Ovary (tissue), 3 donors: ENCODE measurements around the gene ENTPD7.

Source experiments
- EP300 ChIP-seq: sonication (generic); formaldehyde crosslinking; IDR thresholded peaks from one replicate; pipeline ENCODE4 v1.6.1; 2017; ENCODE audit warnings: antibody characterized with exemption
- POLR2A ChIP-seq: fragments of 450-650 bp; IDR thresholded peaks from one replicate; pipeline ENCODE4 v1.6.1; 2017; ENCODE audit warnings: antibody characterized with exemption, mild to moderate bottlenecking, moderate library complexity
- TF ChIP-seq, protein P1 (sequence below), 3 donors: fragments of 450-650 bp in 2 of 3; fragments of 200-600 bp in 1 of 3; IDR thresholded peaks; one replicate each; pipeline versions ENCODE4 v1.5.1 to v1.8.0; 2016 to 2022; ENCODE audit warnings: antibody characterized with exemption in 3 of 3, mild to moderate bottlenecking in 1 of 3
- donor health status: DM: no; HTN: no; CAD: no.

DNA sequence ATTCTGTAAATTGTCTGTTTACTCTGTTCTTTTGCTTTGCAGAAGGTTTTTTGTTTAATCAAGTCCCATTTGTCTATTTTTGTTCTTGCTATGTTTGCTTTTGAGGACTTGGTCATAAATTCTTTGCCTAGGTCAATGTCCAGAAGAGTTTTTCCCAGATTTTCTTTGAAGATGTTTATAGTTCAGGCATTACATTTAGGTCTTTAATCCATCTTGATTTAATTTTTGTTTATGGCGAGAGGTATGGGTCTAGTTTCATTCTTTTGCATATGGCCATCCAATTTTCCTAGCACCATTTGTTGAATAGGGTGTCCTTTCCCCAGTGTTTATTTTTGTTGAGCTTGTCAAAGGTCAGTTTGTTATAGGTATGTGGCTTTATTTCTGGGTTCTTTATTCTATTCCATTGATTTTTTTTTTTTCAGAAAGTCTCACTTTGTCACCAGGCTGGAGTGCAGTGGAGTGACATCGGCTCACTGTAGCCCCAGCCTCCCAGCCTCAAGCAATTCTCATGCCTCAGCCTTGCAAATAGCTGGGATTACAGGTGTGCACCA is 11.6 kb upstream of the ENTPD7 start:
- TF ChIP-seq, protein P1, sequence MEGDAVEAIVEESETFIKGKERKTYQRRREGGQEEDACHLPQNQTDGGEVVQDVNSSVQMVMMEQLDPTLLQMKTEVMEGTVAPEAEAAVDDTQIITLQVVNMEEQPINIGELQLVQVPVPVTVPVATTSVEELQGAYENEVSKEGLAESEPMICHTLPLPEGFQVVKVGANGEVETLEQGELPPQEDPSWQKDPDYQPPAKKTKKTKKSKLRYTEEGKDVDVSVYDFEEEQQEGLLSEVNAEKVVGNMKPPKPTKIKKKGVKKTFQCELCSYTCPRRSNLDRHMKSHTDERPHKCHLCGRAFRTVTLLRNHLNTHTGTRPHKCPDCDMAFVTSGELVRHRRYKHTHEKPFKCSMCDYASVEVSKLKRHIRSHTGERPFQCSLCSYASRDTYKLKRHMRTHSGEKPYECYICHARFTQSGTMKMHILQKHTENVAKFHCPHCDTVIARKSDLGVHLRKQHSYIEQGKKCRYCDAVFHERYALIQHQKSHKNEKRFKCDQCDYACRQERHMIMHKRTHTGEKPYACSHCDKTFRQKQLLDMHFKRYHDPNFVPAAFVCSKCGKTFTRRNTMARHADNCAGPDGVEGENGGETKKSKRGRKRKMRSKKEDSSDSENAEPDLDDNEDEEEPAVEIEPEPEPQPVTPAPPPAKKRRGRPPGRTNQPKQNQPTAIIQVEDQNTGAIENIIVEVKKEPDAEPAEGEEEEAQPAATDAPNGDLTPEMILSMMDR (IDR thresholded peaks at IDR 0.05): no peak
- TF ChIP-seq POLR2A (no peak), EP300 (no peak)
